ENCODE results near the gene WDR7.

DNA sequence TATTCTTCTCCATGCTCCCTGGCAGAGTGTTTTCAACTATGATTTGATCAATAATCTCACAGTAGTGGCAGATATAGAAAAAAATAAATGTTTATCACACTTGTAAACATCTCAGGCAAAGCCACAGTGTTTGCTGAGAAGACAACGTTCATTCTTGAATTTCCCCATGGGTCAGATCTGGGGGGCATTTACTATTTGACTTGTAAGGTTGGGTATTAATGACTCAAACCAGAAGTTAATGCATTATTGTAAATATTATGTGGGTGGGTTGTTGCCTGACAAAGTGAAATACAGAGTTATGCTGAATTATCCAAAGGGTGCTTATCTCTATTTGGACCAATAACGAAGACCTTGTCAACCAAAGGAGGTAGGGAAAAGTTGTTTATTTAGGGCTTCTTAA is 346.0 kb downstream of the WDR7 start:
- TF ChIP-seq, protein P1, sequence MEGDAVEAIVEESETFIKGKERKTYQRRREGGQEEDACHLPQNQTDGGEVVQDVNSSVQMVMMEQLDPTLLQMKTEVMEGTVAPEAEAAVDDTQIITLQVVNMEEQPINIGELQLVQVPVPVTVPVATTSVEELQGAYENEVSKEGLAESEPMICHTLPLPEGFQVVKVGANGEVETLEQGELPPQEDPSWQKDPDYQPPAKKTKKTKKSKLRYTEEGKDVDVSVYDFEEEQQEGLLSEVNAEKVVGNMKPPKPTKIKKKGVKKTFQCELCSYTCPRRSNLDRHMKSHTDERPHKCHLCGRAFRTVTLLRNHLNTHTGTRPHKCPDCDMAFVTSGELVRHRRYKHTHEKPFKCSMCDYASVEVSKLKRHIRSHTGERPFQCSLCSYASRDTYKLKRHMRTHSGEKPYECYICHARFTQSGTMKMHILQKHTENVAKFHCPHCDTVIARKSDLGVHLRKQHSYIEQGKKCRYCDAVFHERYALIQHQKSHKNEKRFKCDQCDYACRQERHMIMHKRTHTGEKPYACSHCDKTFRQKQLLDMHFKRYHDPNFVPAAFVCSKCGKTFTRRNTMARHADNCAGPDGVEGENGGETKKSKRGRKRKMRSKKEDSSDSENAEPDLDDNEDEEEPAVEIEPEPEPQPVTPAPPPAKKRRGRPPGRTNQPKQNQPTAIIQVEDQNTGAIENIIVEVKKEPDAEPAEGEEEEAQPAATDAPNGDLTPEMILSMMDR (IDR thresholded peaks at IDR 0.05; ENCODE audit: low read length), result no peak
- TF ChIP-seq EZH2 (IDR thresholded peaks at IDR 0.05; ENCODE audit: borderline replicate concordance, low read length), result no peak

All from OCI-LY1 (cell line).